PC-9 (cell line): ENCODE measurements around the gene WDR88. TPM values are rescaled to one million over a fixed set of nuclear protein-coding genes. Genes with fewer than 3 reads are reported as not detected.

Experiments used
- BruUV-seq: library from RNA; stranded (reverse); fragments of 400-500 nt; replicated peaks from 2 replicates; lab custom pipeline; 2021; lab: Mats Ljungman, UMichigan
- CTCF ChIA-PET: fragments of 300-600 bp; sonication (Branson Sonifier 250); formaldehyde crosslinking; loops from one replicate; lab custom pipeline; 2022; ENCODE audit warnings: antibody characterized with exemption; lab: Charles Lee
- POLR2A ChIA-PET: fragments of 300-600 bp; sonication (Branson Sonifier 250); formaldehyde crosslinking; loops from one replicate; lab custom pipeline; 2022; ENCODE audit warnings: antibody characterized with exemption; ENCODE audit not compliant: unreplicated experiment; lab: Charles Lee
- DNase-seq, 2 experiments: peaks; one replicate each; pipeline versions ENCODE4 v3.0.0 to v3.0.0-alpha.2; 2015 to 2022; ENCODE audit warnings: mixed read lengths in 1 of 2
- H2AFZ ChIP-seq: fragments of 200-600 bp; sonication (generic); 2 replicates; pipeline ENCODE4 v1.8.1; 2017; ENCODE audit warnings: antibody characterized with exemption
- H3F3A ChIP-seq: fragments of 200-600 bp; sonication (generic); 2 replicates; pipeline ENCODE4 v1.8.1; 2017; ENCODE audit warnings: antibody characterized with exemption, mild to moderate bottlenecking, low read depth; ENCODE audit not compliant: insufficient read depth
- H3K27ac ChIP-seq: fragments of 200-600 bp; sonication (generic); 2 replicates; pipeline ENCODE4 v1.6.1; 2016; ENCODE audit warnings: mixed run types
- H3K27me3 ChIP-seq: fragments of 200-600 bp; sonication (generic); 2 replicates; pipeline ENCODE4 v1.6.1; 2016; ENCODE audit warnings: low read depth, mixed run types; ENCODE audit not compliant: insufficient read depth
- H3K36me3 ChIP-seq: fragments of 200-600 bp; sonication (generic); 2 replicates; pipeline ENCODE4 v1.6.1; 2016; ENCODE audit warnings: low read depth, mixed run types
- H3K4me1 ChIP-seq: fragments of 200-600 bp; sonication (generic); replicated peaks from 2 replicates; pipeline ENCODE4 v1.6.1; 2016; ENCODE audit warnings: mixed run types; ENCODE audit not compliant: insufficient read depth
- H3K4me2 ChIP-seq: fragments of 200-600 bp; sonication (generic); 2 replicates; pipeline ENCODE4 v1.6.1; 2017; ENCODE audit warnings: mixed run types
- H3K4me3 ChIP-seq: fragments of 200-600 bp; sonication (generic); 2 replicates; pipeline ENCODE4 v1.6.1; 2016; ENCODE audit warnings: mixed run types
- H3K79me2 ChIP-seq: fragments of 200-600 bp; sonication (generic); 2 replicates; pipeline ENCODE4 v1.6.1; 2017; ENCODE audit warnings: low read depth, mixed run types
- H3K9me2 ChIP-seq: fragments of 200-600 bp; sonication (generic); 2 replicates; pipeline ENCODE4 v1.8.1; 2017; ENCODE audit warnings: mild to moderate bottlenecking; ENCODE audit not compliant: insufficient read depth
- H3K9me3 ChIP-seq: fragments of 200-600 bp; sonication (generic); 2 replicates; pipeline ENCODE4 v1.8.1; 2016; ENCODE audit warnings: low read depth; ENCODE audit not compliant: insufficient read depth
- H4K20me1 ChIP-seq: fragments of 200-600 bp; sonication (generic); 2 replicates; pipeline ENCODE4 v1.8.1; 2017; ENCODE audit not compliant: insufficient read depth
- CTCF ChIP-seq: fragments of 200-600 bp; sonication (generic); conservative IDR thresholded peaks from 2 replicates; pipeline ENCODE4 v1.6.1; 2017; ENCODE audit warnings: mixed run types, antibody characterized with exemption, mild to moderate bottlenecking, moderate library complexity
- EZH2 ChIP-seq: fragments of 200-600 bp; sonication (generic); IDR thresholded peaks from 2 replicates; pipeline ENCODE4 v1.8.0; 2017; ENCODE audit warnings: antibody characterized with exemption, low read depth
- intact Hi-C: fragments of 100-400 bp; cut with micrococcal nuclease; formaldehyde crosslinking; loops from one replicate; pipeline ENCODE4 v1.10.0; 2022; ENCODE audit not compliant: unreplicated experiment
- total RNA-seq: library from RNA; stranded (reverse); gene quantifications from 2 replicates; pipeline ENCODE4 v1.2.3, GENCODE V29; 2021

Gene WDR88
- total RNA-seq, 1 experiment from 2014 or later = 0.59 TPM

- Histone ChIP-seq H4K20me1 (no peaks in the 10 kb centered on the region), H3K27ac (no peak overlapping the region), H3K4me1 (no peaks in the 10 kb centered on the region), H3K4me2 (no peak overlapping the region), H3K4me3 (no peak overlapping the region), H3K79me2 (no peaks in the 10 kb centered on the region), H3K36me3 (no peaks in the 10 kb centered on the region), H3F3A (no peaks in the 10 kb centered on the region), H3K9me3 (no peaks in the 10 kb centered on the region), H3K9me2 (no peaks in the 10 kb centered on the region), H2AFZ (no peak overlapping the region), H3K27me3 (peaks cover 29% of the 10 kb centered on the region; the same call in 1 of the 2 replicates)
- no peak for TF ChIP-seq CTCF
- no peak for TF ChIP-seq EZH2
- POLR2A ChIA-PET = no interaction called here
- no peak for DNase-seq
- CTCF ChIA-PET = no interaction called here
- intact Hi-C loops = no loop called here
- no TSS peak for BruUV-seq
Observed at GRCh38 chr19:33210266-33210940, 78.5 kb downstream of the WDR88 start.

GRCh38 chr19:33211794-33212435 lies 80.0 kb downstream of the WDR88 start:
- CTCF ChIA-PET = interaction anchor here (0.6 kb wide), 1 partner anchor 219 kb away, joined by 3 read pairs; no protein-coding TSS in a partner anchor
- Histone ChIP-seq H3K4me3 (no peak overlapping the region), H4K20me1 (no peaks in the 10 kb centered on the region), H3K36me3 (no peaks in the 10 kb centered on the region), H3K9me2 (no peaks in the 10 kb centered on the region), H3K27me3 (peaks cover 34% of the 10 kb centered on the region; the same call in 1 of the 2 replicates), H2AFZ (no peak overlapping the region), H3K27ac (no peak overlapping the region), H3K79me2 (no peaks in the 10 kb centered on the region), H3K9me3 (no peaks in the 10 kb centered on the region), H3K4me1 (no peaks in the 10 kb centered on the region), H3F3A (no peaks in the 10 kb centered on the region), H3K4me2 (no peak overlapping the region)
- intact Hi-C loops = no loop called here
- TF ChIP-seq CTCF (no peak), EZH2 (no peak)
- POLR2A ChIA-PET = no interaction called here
- DNase-seq = no peak
- BruUV-seq = no TSS peak

GRCh38 chr19:33212436-33213172 lies 80.7 kb downstream of the WDR88 start:
- CTCF ChIA-PET = interaction anchor here (0.6 kb wide), 1 partner anchor 218 kb away, joined by 3 read pairs; no protein-coding TSS in a partner anchor

More at GRCh38 chr19:33212436-33213172, 80.7 kb downstream of the WDR88 start:
- Histone ChIP-seq H3K36me3 (no peaks in the 10 kb centered on the region), H3F3A (no peaks in the 10 kb centered on the region), H3K4me2 (no peak overlapping the region), H2AFZ (no peak overlapping the region), H3K4me1 (no peaks in the 10 kb centered on the region), H3K79me2 (no peaks in the 10 kb centered on the region), H3K27ac (no peak overlapping the region), H3K27me3 (peaks cover 36% of the 10 kb centered on the region; the same call in 1 of the 2 replicates), H3K9me2 (no peaks in the 10 kb centered on the region), H4K20me1 (no peaks in the 10 kb centered on the region), H3K4me3 (no peak overlapping the region), H3K9me3 (no peaks in the 10 kb centered on the region)
- BruUV-seq = no TSS peak
- DNase-seq = no peak
- POLR2A ChIA-PET = no interaction called here
- intact Hi-C loops = no loop called here
- no peak for TF ChIP-seq CTCF
- TF ChIP-seq EZH2 = no peak
